CD4-positive, alpha-beta T cell (primary cell): ENCODE measurements around the gene TNIK. TPM values are rescaled to one million over a fixed set of nuclear protein-coding genes. Genes with fewer than 3 reads are reported as not detected.

ENCODE experiments used
- ATAC-seq: fragments of 200-7000 bp; cut with Tn5 transposase; one replicate; pipeline ENCODE4 v1.10.0; 2022; ENCODE audit warnings: mild to moderate bottlenecking; ENCODE audit not compliant: poor library complexity
- CTCF ChIA-PET: fragments of 350-600 bp; sonication (Branson Sonifier 250); formaldehyde crosslinking; loops from one replicate; lab custom pipeline; 2021; ENCODE audit warnings: antibody characterized with exemption, inconsistent platforms; lab: Charles Lee
- POLR2A ChIA-PET: fragments of 350-600 bp; sonication (Branson Sonifier 250); formaldehyde crosslinking; loops from one replicate; lab custom pipeline; 2021; ENCODE audit warnings: antibody characterized with exemption, inconsistent platforms; lab: Charles Lee
- DNase-seq, 14 experiments: peaks; one replicate each; pipeline ENCODE4 v3.0.0-alpha.2; 2013 to 2020; ENCODE audit warnings: mixed read lengths in 2 of 14
- H3K27ac ChIP-seq, 2 donors: one replicate each; pipeline versions ENCODE4 v1.5.1 to v1.7.0; 2013; ENCODE audit warnings: low read length in 2 of 2, low read depth in 1 of 2, mild to moderate bottlenecking in 1 of 2
- H3K27me3 ChIP-seq, 2 experiments: 1 replicate in 1 of 2; 2 replicates in 1 of 2; pipeline versions ENCODE4 v1.6.1 to v1.7.0; 2013; ENCODE audit warnings: low read length in 2 of 2, control low read depth in 1 of 2, mild to moderate bottlenecking in 1 of 2, moderate library complexity in 1 of 2; ENCODE audit not compliant: insufficient read depth in 2 of 2, control insufficient read depth in 1 of 2
- H3K36me3 ChIP-seq: one replicate; pipeline ENCODE4 v1.6.1; 2013; ENCODE audit warnings: low read length, control low read depth; ENCODE audit not compliant: insufficient read depth
- H3K4me1 ChIP-seq: one replicate; pipeline ENCODE4 v1.6.1; 2013; ENCODE audit warnings: low read length, control low read depth; ENCODE audit not compliant: insufficient read depth
- H3K4me3 ChIP-seq: one replicate; pipeline ENCODE4 v1.5.1; 2013; ENCODE audit warnings: mild to moderate bottlenecking, low read length, moderate library complexity
- H3K9me3 ChIP-seq, 2 experiments: 1 replicate in 1 of 2; 2 replicates in 1 of 2; pipeline versions ENCODE4 v1.6.1 to v1.7.0; 2013; ENCODE audit warnings: low read length in 2 of 2, mild to moderate bottlenecking in 2 of 2, control low read depth in 1 of 2, moderate library complexity in 1 of 2; ENCODE audit not compliant: control insufficient read depth in 1 of 2, insufficient read depth in 1 of 2
- H3K27ac Mint-ChIP-seq: one replicate; pipeline ENCODE4 v1.8.0; 2020; ENCODE audit warnings: mixed read lengths
- H3K27me3 Mint-ChIP-seq: one replicate; pipeline ENCODE4 v1.8.0; 2021; ENCODE audit warnings: mixed read lengths
- H3K36me3 Mint-ChIP-seq: one replicate; pipeline ENCODE4 v1.8.0; 2021; ENCODE audit warnings: low read depth, mixed read lengths
- H3K4me1 Mint-ChIP-seq: one replicate; pipeline ENCODE4 v1.8.0; 2021; ENCODE audit warnings: low read depth, mixed read lengths
- H3K4me3 Mint-ChIP-seq: one replicate; pipeline ENCODE4 v1.8.0; 2020; ENCODE audit warnings: mild to moderate bottlenecking, mixed read lengths
- H3K9me3 Mint-ChIP-seq: one replicate; pipeline ENCODE4 v1.8.0; 2020; ENCODE audit warnings: mixed read lengths
- intact Hi-C, 2 experiments: fragments of 100-400 bp; cut with DNase I in 1 of 2; cut with micrococcal nuclease in 1 of 2; formaldehyde crosslinking; loops; one replicate each; pipeline versions ENCODE4 v1.15.1 to v1.9.0; 2023 to 2025; cut with DNase I, micrococcal nuclease
- total RNA-seq, 174 experiments: library from RNA in 2 of 174; stranded (reverse) in 2 of 174; gene quantifications; one replicate each; pipeline ENCODE4 v1.2.3 and lab custom pipeline; 2021 to 2026
- TF ChIP-seq, protein P1 (sequence below): fragments of 200-600 bp; IDR thresholded peaks from one replicate; pipeline ENCODE4 v1.8.0; 2022; ENCODE audit warnings: antibody characterized with exemption, mild to moderate bottlenecking

TNIK gene
- total RNA-seq, 2 experiments from 2014 or later: 71.0 to 78.3 TPM

DNA sequence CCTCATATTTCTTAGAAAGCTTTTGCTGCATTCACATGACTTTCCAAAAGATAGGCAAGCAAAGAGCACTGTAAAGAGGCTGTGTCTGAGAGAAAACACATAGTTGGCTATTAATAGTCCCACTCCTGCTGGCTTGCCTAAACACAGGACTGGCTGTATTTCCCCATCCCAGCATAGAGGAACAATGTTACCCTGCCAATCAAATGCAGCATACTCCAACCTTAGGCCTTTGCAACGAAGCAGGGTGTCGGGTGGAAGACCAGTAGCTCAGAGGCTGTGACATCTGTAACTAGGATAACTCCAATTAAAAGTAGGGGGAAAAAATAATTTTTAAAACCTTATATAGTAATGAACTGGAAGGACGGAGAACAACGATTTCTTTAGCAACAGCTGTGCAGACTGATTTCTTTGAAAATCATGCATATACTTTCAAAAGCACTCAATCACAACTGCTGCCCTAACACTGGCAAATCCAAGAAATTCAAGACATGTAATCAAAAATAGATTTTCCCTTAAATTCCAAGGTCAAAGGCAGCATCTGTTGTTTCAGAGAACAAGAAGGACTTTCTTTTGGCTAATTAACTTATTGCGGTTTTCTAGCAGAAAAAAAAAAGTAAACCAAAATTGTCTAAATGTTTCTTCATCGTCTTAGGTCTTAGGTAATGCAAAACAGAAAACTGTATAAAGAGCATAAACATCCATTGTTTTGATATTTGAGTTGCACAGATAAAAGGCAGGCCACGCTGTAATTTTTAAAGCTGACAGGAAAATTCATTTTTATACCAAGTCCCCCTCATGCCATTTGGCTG, 139.3 kb downstream of the TNIK start:
- H3K27me3 Mint-ChIP-seq: no peaks in the 10 kb centered on the region
- no peaks in the 10 kb centered on the region for H3K9me3 Mint-ChIP-seq
- peaks cover 4% of the 10 kb centered on the region for H3K36me3 Mint-ChIP-seq
- ChIA-PET CTCF (no interaction called here), POLR2A (interaction anchor here (0.7 kb wide), 1 partner anchor 113 kb away, joined by 4 read pairs; no protein-coding TSS in a partner anchor)
- no peak overlapping the region for H3K4me3 Mint-ChIP-seq
- H3K4me1 Mint-ChIP-seq: peaks cover 52% of the 10 kb centered on the region
- intact Hi-C loops: loop anchor here (5.0 to 10.0 kb wide), 2 partner anchors 66 to 246 kb away; no protein-coding TSS in a partner anchor
- TF ChIP-seq, protein P1, sequence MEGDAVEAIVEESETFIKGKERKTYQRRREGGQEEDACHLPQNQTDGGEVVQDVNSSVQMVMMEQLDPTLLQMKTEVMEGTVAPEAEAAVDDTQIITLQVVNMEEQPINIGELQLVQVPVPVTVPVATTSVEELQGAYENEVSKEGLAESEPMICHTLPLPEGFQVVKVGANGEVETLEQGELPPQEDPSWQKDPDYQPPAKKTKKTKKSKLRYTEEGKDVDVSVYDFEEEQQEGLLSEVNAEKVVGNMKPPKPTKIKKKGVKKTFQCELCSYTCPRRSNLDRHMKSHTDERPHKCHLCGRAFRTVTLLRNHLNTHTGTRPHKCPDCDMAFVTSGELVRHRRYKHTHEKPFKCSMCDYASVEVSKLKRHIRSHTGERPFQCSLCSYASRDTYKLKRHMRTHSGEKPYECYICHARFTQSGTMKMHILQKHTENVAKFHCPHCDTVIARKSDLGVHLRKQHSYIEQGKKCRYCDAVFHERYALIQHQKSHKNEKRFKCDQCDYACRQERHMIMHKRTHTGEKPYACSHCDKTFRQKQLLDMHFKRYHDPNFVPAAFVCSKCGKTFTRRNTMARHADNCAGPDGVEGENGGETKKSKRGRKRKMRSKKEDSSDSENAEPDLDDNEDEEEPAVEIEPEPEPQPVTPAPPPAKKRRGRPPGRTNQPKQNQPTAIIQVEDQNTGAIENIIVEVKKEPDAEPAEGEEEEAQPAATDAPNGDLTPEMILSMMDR: no peak
- DNase-seq (no peak), ATAC-seq (no peak)
- Histone ChIP-seq H3K9me3 (peaks cover 0 to 4% of the 10 kb centered on the region in 2 experiments), H3K4me1 (no peaks in the 10 kb centered on the region), H3K27me3 (no peaks in the 10 kb centered on the region), H3K27ac (no peak overlapping the region), H3K4me3 (no peak overlapping the region), H3K36me3 (no peaks in the 10 kb centered on the region)
- no peak overlapping the region for H3K27ac Mint-ChIP-seq

DNA sequence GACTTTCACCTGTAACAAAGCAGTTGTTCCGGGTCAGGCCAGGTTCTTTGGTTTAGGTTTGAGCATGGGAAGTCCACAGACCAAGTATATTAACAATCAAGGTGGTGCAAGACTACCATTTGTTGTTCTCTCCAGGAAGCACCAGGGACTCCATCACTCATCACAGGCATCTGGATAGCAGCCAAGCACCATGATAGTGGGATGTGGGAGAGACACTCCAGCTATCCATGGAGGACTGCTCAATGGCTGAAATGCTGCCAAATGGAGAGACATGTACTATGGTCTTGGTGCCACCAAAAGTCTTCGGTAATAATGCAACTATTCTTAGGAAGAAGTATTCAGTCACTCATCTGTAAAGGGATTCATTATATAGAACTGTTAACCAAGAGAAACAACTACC, 143.0 kb downstream of the TNIK start:
- H3K4me1 ChIP-seq: no peaks in the 10 kb centered on the region
- H3K27ac Mint-ChIP-seq: no peak overlapping the region
- H3K4me3 Mint-ChIP-seq: no peak overlapping the region
- no peaks in the 10 kb centered on the region for H3K27me3 Mint-ChIP-seq
- no peak overlapping the region for H3K27ac ChIP-seq
- ATAC-seq (no peak), DNase-seq (no peak)
- CTCF ChIA-PET: no interaction called here
- no peaks in the 10 kb centered on the region for H3K27me3 ChIP-seq
- no peaks in the 10 kb centered on the region for H3K36me3 ChIP-seq
- POLR2A ChIA-PET: no interaction called here
- H3K9me3 Mint-ChIP-seq: no peaks in the 10 kb centered on the region
- no peak overlapping the region for H3K4me3 ChIP-seq
- no peaks in the 10 kb centered on the region for H3K9me3 ChIP-seq
- intact Hi-C loops: no loop called here
- TF ChIP-seq, protein P1: no peak
- no peaks in the 10 kb centered on the region for H3K36me3 Mint-ChIP-seq
- H3K4me1 Mint-ChIP-seq: peaks cover 63% of the 10 kb centered on the region

DNA sequence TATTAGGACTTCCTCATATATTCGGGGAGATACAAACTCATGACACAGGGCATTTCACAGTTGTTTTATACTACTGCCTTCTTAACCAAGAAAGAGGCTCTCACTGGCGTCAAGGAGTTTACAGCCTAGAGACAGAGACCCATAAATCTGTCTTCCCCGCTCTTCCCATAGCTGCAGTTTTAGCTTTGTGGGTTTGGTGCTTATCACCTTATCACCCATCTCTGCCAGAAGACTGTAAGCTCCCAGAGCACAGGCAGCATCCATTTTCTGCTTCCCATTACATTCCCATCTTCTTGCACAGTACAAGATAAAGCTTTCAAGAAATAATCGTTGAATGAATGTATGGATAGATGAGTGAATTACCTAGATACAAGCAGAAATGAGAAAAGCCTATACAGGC, 144.3 kb downstream of the TNIK start:
- peaks cover 62% of the 10 kb centered on the region for H3K4me1 Mint-ChIP-seq
- no peaks in the 10 kb centered on the region for H3K36me3 Mint-ChIP-seq
- Histone ChIP-seq H3K9me3 (no peaks in the 10 kb centered on the region), H3K4me1 (peaks cover 3% of the 10 kb centered on the region), H3K36me3 (no peaks in the 10 kb centered on the region), H3K27ac (no peak overlapping the region), H3K27me3 (no peaks in the 10 kb centered on the region), H3K4me3 (no peak overlapping the region)
- DNase-seq (no peak), ATAC-seq (no peak)
- POLR2A ChIA-PET: interaction anchor here (0.8 kb wide), 1 partner anchor 144 kb away, joined by 3 read pairs; no protein-coding TSS in a partner anchor
- no peaks in the 10 kb centered on the region for H3K27me3 Mint-ChIP-seq
- CTCF ChIA-PET: interaction anchor here (1.3 kb wide), 1 partner anchor 34 kb away, joined by 3 read pairs; no protein-coding TSS in a partner anchor
- TF ChIP-seq, protein P1: no peak
- H3K4me3 Mint-ChIP-seq: no peak overlapping the region
- no peaks in the 10 kb centered on the region for H3K9me3 Mint-ChIP-seq
- peak overlapping the region; percentile 70 for H3K27ac Mint-ChIP-seq
- intact Hi-C loops: no loop called here
